Activated CD8-positive, alpha-beta T cell treated with anti-CD3 and anti-CD28 coated beads for 36 hours (primary cell): ENCODE results near the gene NCS1. TPM values are rescaled to one million over a fixed set of nuclear protein-coding genes. Genes with fewer than 3 reads are reported as not detected.

Experiments
- ATAC-seq: fragments of 200-7000 bp; cut with Tn5 transposase; one replicate; pipeline ENCODE4 v1.10.0; 2021; ENCODE audit warnings: mild to moderate bottlenecking, moderate library complexity
- CTCF ChIA-PET: fragments of 350-600 bp; sonication (Branson Sonifier 250); formaldehyde crosslinking; loops from one replicate; lab custom pipeline; 2021; ENCODE audit warnings: antibody characterized with exemption; lab: Charles Lee
- POLR2A ChIA-PET: fragments of 350-600 bp; sonication (Branson Sonifier 250); formaldehyde crosslinking; loops from one replicate; lab custom pipeline; 2021; ENCODE audit warnings: antibody characterized with exemption; lab: Charles Lee
- DNase-seq: peaks from one replicate; pipeline ENCODE4 v3.0.0-alpha.2; 2020
- H3K27ac Mint-ChIP-seq: one replicate; pipeline ENCODE4 v1.8.0; 2021; ENCODE audit warnings: mild to moderate bottlenecking, mixed read lengths
- H3K27me3 Mint-ChIP-seq: one replicate; pipeline ENCODE4 v1.8.0; 2021; ENCODE audit warnings: mixed read lengths
- H3K36me3 Mint-ChIP-seq: one replicate; pipeline ENCODE4 v1.8.0; 2021; ENCODE audit warnings: low read depth, mixed read lengths
- H3K4me1 Mint-ChIP-seq: one replicate; pipeline ENCODE4 v1.8.0; 2021; ENCODE audit warnings: low read depth, mixed read lengths
- H3K4me3 Mint-ChIP-seq: one replicate; pipeline ENCODE4 v1.8.0; 2021; ENCODE audit warnings: mild to moderate bottlenecking, moderate library complexity, mixed read lengths
- H3K9me3 Mint-ChIP-seq: one replicate; pipeline ENCODE4 v1.8.0; 2021; ENCODE audit warnings: mixed read lengths
- CTCF ChIP-seq: fragments of 200-600 bp; IDR thresholded peaks from one replicate; pipeline ENCODE4 v1.8.0; 2022; ENCODE audit warnings: antibody characterized with exemption, mild to moderate bottlenecking
- intact Hi-C: fragments of 100-400 bp; cut with micrococcal nuclease; formaldehyde crosslinking; loops from one replicate; pipeline ENCODE4 v1.10.0; 2022
- total RNA-seq, 2 experiments: library from RNA; stranded (reverse); gene quantifications; one replicate each; pipeline ENCODE4 v1.2.3, GENCODE V29; 2021

The NCS1 gene
- total RNA-seq, 2 experiments from 2014 or later: 21.2 to 21.3 TPM

GRCh38 chr9:130259044-130259443 lies 86.8 kb downstream of the NCS1 start:
- Mint-ChIP-seq H3K36me3 (no peaks in the 10 kb centered on the region), H3K9me3 (no peaks in the 10 kb centered on the region), H3K4me3 (no peak overlapping the region), H3K4me1 (no peaks in the 10 kb centered on the region), H3K27ac (no peak overlapping the region), H3K27me3 (peaks cover 27% of the 10 kb centered on the region)
- DNase-seq (no peak), ATAC-seq (no peak)
- CTCF ChIA-PET: interaction anchor here (1.5 to 2.2 kb wide), 2 partner anchors 15 to 18 kb away, joined by 3 to 14 read pairs; no protein-coding TSS in a partner anchor
- no peak for TF ChIP-seq CTCF
- POLR2A ChIA-PET: no interaction called here
- intact Hi-C loops: no loop called here

- no peak overlapping the region for H3K27ac Mint-ChIP-seq
- H3K4me3 Mint-ChIP-seq: no peak overlapping the region
- DNase-seq (no peak), ATAC-seq (no peak)
- peaks cover 2% of the 10 kb centered on the region for H3K4me1 Mint-ChIP-seq
- intact Hi-C loops: no loop called here
- POLR2A ChIA-PET: no interaction called here
- CTCF ChIA-PET: no interaction called here
- no peaks in the 10 kb centered on the region for H3K9me3 Mint-ChIP-seq
- TF ChIP-seq CTCF: no peak
- peaks cover 41% of the 10 kb centered on the region for H3K27me3 Mint-ChIP-seq
- no peaks in the 10 kb centered on the region for H3K36me3 Mint-ChIP-seq
Observed at GRCh38 chr9:130260816-130261765, 88.9 kb downstream of the NCS1 start.

- Mint-ChIP-seq H3K4me1 (peaks cover 2% of the 10 kb centered on the region), H3K4me3 (no peak overlapping the region), H3K27me3 (peaks cover 52% of the 10 kb centered on the region), H3K27ac (no peak overlapping the region), H3K9me3 (no peaks in the 10 kb centered on the region), H3K36me3 (no peaks in the 10 kb centered on the region)
- DNase-seq (no peak), ATAC-seq (no peak)
- no peak for TF ChIP-seq CTCF
- POLR2A ChIA-PET: no interaction called here
- CTCF ChIA-PET: no interaction called here
- intact Hi-C loops: no loop called here
Observed at GRCh38 chr9:130262061-130262745, 90.0 kb downstream of the NCS1 start.

- intact Hi-C loops: no loop called here
- no peak for TF ChIP-seq CTCF
- H3K4me1 Mint-ChIP-seq: peaks cover 2% of the 10 kb centered on the region
- no peaks in the 10 kb centered on the region for H3K9me3 Mint-ChIP-seq
- DNase-seq: no peak
- no peaks in the 10 kb centered on the region for H3K36me3 Mint-ChIP-seq
- no peak overlapping the region for H3K4me3 Mint-ChIP-seq
- POLR2A ChIA-PET: no interaction called here
- CTCF ChIA-PET: interaction anchor here (0.5 to 0.8 kb wide), 2 partner anchors 21 to 268 kb away, joined by 3 read pairs; no protein-coding TSS in a partner anchor
- H3K27ac Mint-ChIP-seq: no peak overlapping the region
- ATAC-seq: no peak
- H3K27me3 Mint-ChIP-seq: peaks cover 58% of the 10 kb centered on the region
Observed at GRCh38 chr9:130262771-130263170, 90.6 kb downstream of the NCS1 start.
